Activated T-cell treated with anti-CD3 and anti-CD28 coated beads for 4 hours (primary cell): ENCODE measurements around the gene MANSC1.

Experiments used
- DNase-seq: peaks from one replicate; pipeline ENCODE4 v3.0.0-alpha.2; 2020

Gene MANSC1

GRCh38 chr12:12349711-12350665 lies at the start of gene MANSC1:
MANSC1 (minus strand) TSS chr12:12350242; CDS start chr12:12343314, 6,928 bp downstream.
- DNase-seq = no peak

GRCh38 chr12:12399161-12399560 lies 49.1 kb upstream of the MANSC1 start:
- no peak for DNase-seq

GRCh38 chr12:12398026-12398859 lies 48.2 kb upstream of the MANSC1 start:
- no peak for DNase-seq

GRCh38 chr12:12397184-12397583 lies 47.1 kb upstream of the MANSC1 start:
- DNase-seq = no peak

- DNase-seq = no peak
Observed at GRCh38 chr12:12396694-12397093, 46.7 kb upstream of the MANSC1 start.

GRCh38 chr12:12393171-12393570 lies 43.1 kb upstream of the MANSC1 start:
- no peak for DNase-seq

- DNase-seq = no peak
Observed at GRCh38 chr12:12392413-12392812, 42.4 kb upstream of the MANSC1 start.

GRCh38 chr12:12387501-12387900 lies 37.5 kb upstream of the MANSC1 start:
- DNase-seq = no peak

- DNase-seq = no peak
Observed at GRCh38 chr12:12384571-12385340, 34.7 kb upstream of the MANSC1 start.

- DNase-seq = no peak
Observed at GRCh38 chr12:12381982-12382381, 31.9 kb upstream of the MANSC1 start.

- DNase-seq = no peak
Observed at GRCh38 chr12:12380949-12381593, 31.0 kb upstream of the MANSC1 start.

- DNase-seq = no peak
Observed at GRCh38 chr12:12379831-12380730, 30.0 kb upstream of the MANSC1 start.

- no peak for DNase-seq
Observed at GRCh38 chr12:12378616-12379015, 28.6 kb upstream of the MANSC1 start.

GRCh38 chr12:12376646-12377448 lies 26.8 kb upstream of the MANSC1 start:
- no peak for DNase-seq

GRCh38 chr12:12372946-12373722 lies 23.1 kb upstream of the MANSC1 start:
- no peak for DNase-seq

- no peak for DNase-seq
Observed at GRCh38 chr12:12367482-12367998, 17.5 kb upstream of the MANSC1 start.

- no peak for DNase-seq
Observed at GRCh38 chr12:12366701-12367481, 16.8 kb upstream of the MANSC1 start.

GRCh38 chr12:12365931-12366431 lies 15.9 kb upstream of the MANSC1 start:
- DNase-seq = no peak
